Stimulated activated CD4-positive, alpha-beta T cell treated with anti-CD3 and anti-CD28 coated beads, Interleukin-1b, Interleukin-23, amount 100 ng/mL, for 48 hours (primary cell): Measurements from ENCODE around the gene TTC7B.

Source experiments
- DNase-seq: peaks from one replicate; pipeline ENCODE4 v3.0.0-alpha.2; 2020

Gene TTC7B

GRCh38 chr14:90554341-90554740 is 261.9 kb downstream of the TTC7B start:
- no peak for DNase-seq

- DNase-seq: no peak
Measured at GRCh38 chr14:90553921-90554336, 262.3 kb downstream of the TTC7B start.

GRCh38 chr14:90553298-90553920 is 262.8 kb downstream of the TTC7B start:
- no peak for DNase-seq

- DNase-seq: no peak
Measured at GRCh38 chr14:90552465-90553297, 263.5 kb downstream of the TTC7B start.

GRCh38 chr14:90551733-90552464 is 264.3 kb downstream of the TTC7B start:
- DNase-seq: no peak

- no peak for DNase-seq
Measured at GRCh38 chr14:90551070-90551704, 265.0 kb downstream of the TTC7B start.

- no peak for DNase-seq
Measured at GRCh38 chr14:90549794-90550641, 266.2 kb downstream of the TTC7B start.

- no peak for DNase-seq
Measured at GRCh38 chr14:90548455-90548854, 267.8 kb downstream of the TTC7B start.

- DNase-seq: no peak
Measured at GRCh38 chr14:90547968-90548367, 268.3 kb downstream of the TTC7B start.

GRCh38 chr14:90547250-90547649 is 269.0 kb downstream of the TTC7B start:
- no peak for DNase-seq

- DNase-seq: no peak
Measured at GRCh38 chr14:90546767-90547166, 269.5 kb downstream of the TTC7B start.

GRCh38 chr14:90545966-90546751 is 270.1 kb downstream of the TTC7B start:
- DNase-seq: no peak

- no peak for DNase-seq
Measured at GRCh38 chr14:90545382-90545781, 270.8 kb downstream of the TTC7B start.

- no peak for DNase-seq
Measured at GRCh38 chr14:90544971-90545370, 271.3 kb downstream of the TTC7B start.

GRCh38 chr14:90544566-90544965 is 271.7 kb downstream of the TTC7B start:
- DNase-seq: no peak

- no peak for DNase-seq
Measured at GRCh38 chr14:90543876-90544275, 272.4 kb downstream of the TTC7B start.

- DNase-seq: no peak
Measured at GRCh38 chr14:90541076-90541634, 275.1 kb downstream of the TTC7B start.

- DNase-seq: no peak
Measured at GRCh38 chr14:90540437-90540836, 275.8 kb downstream of the TTC7B start.

GRCh38 chr14:90539996-90540395 is 276.2 kb downstream of the TTC7B start:
- no peak for DNase-seq

- DNase-seq: no peak
Measured at GRCh38 chr14:90539496-90539775, 276.8 kb downstream of the TTC7B start.
